ENCODE measurements around the gene CCDC187. TPM values are rescaled to one million over a fixed set of nuclear protein-coding genes. Genes with fewer than 3 reads are reported as not detected.

CCDC187 gene
- total RNA-seq, 1 donor, result under 0.01 TPM

GRCh38 chr9:136213733-136214132 lies 90.2 kb downstream of the CCDC187 start:
- H3K4me3 ChIP-seq (ENCODE audit: low read depth, low read length), result no peak overlapping the region
- DNase-seq (ENCODE audit: low read depth), result no peak
- no peak for TF ChIP-seq CTCF (IDR thresholded peaks at IDR 0.05; ENCODE audit: insufficient read depth, low read depth, low read length)

DNA sequence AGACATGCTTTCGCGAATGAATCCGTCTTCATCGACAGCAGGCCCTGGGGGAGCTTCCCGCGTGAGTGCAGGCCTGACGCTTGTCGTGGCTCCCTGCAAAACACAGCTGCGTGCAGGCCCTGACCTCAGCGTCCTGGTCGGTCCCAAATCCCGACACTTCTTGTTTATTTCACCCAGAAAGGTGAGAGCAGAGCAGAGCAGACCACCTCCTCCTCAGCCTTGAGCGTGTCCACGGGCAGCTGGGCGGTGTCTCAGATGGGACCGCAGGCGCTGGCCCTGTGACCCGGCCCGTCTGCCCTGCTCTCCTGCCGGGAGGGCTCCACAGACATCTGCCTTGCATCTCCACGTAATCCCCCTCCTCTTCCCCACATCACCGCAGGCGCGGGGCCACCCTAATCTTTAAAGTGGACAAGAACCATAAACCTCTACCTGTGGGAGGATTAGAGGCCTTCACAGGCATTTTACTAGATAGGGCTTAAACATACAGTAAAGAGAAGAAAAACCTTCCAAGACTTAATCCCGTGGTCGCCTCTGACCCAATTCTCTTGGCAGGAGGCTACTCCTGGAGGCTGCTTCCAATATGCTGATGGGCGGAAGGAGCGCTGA lies 91.4 kb downstream of the CCDC187 start:
- no peak for TF ChIP-seq CTCF (IDR thresholded peaks at IDR 0.05; ENCODE audit: insufficient read depth, low read depth, low read length)
- no peak for DNase-seq (ENCODE audit: low read depth)
- H3K4me3 ChIP-seq (ENCODE audit: low read depth, low read length), result no peak overlapping the region

GRCh38 chr9:136211441-136212344 lies 92.2 kb downstream of the CCDC187 start:
- no peak for DNase-seq (ENCODE audit: low read depth)
- no peak overlapping the region for H3K4me3 ChIP-seq (ENCODE audit: low read depth, low read length)
- no peak for TF ChIP-seq CTCF (IDR thresholded peaks at IDR 0.05; ENCODE audit: insufficient read depth, low read depth, low read length)

GRCh38 chr9:136211006-136211405 lies 92.9 kb downstream of the CCDC187 start:
- no peak for TF ChIP-seq CTCF (IDR thresholded peaks at IDR 0.05; ENCODE audit: insufficient read depth, low read depth, low read length)
- no peak for DNase-seq (ENCODE audit: low read depth)
- H3K4me3 ChIP-seq (ENCODE audit: low read depth, low read length), result no peak overlapping the region

DNA sequence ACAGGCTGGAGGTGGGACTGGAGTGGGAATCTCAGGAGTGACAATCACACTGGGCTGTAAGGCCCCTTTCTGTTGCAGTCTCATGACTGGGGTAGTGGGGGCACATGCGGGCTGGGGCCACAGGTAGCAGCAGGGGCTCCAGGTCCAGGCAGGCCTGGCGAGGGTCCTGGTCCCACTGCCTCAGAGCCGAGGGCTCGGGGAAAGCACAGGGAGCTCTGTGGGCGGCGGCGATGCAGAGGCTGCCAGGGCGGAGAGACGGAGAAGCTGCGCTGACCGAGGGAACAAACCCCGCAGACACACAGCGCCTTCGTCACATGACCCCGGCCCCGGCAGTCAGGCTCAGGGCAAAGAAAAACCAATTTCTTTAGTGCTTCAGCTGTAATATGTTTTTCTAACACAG lies 93.6 kb downstream of the CCDC187 start:
- H3K4me3 ChIP-seq (ENCODE audit: low read depth, low read length), result no peak overlapping the region
- no peak for TF ChIP-seq CTCF (IDR thresholded peaks at IDR 0.05; ENCODE audit: insufficient read depth, low read depth, low read length)
- DNase-seq (ENCODE audit: low read depth), result no peak

DNA sequence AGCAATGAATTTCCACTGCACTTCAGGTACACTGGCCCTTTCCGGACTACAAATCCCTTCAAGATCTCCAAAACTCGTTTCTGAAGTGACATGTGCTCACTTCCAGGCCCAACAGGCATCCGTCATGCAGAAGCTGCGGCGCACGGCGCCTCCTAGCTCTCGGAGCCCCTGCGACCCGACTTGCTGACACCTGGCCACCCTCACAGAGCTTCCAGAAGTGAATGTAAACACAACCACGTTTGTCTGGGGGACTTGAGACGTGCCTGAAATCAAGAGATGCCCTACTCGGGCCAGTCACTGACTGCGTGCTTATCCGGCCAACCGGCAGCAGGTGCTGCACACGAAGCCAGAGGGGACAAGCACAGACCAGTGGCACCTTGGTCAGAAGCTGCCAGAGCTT lies 94.1 kb downstream of the CCDC187 start:
- DNase-seq (ENCODE audit: low read depth), result no peak
- TF ChIP-seq CTCF (IDR thresholded peaks at IDR 0.05; ENCODE audit: insufficient read depth, low read depth, low read length), result no peak

More for the DNA sequence above, 94.1 kb downstream of the CCDC187 start:
- H3K4me3 ChIP-seq (ENCODE audit: low read depth, low read length), result no peak overlapping the region

All from fibroblast of villous mesenchyme (primary cell).